ENCODE results near the gene MAP4K3. TPM values are rescaled to one million over a fixed set of nuclear protein-coding genes. Genes with fewer than 3 reads are reported as not detected.

The MAP4K3 gene
- total RNA-seq, 1 experiment from 2014 or later = 36.0 TPM

- DNase-seq (ENCODE audit: unreplicated experiment) = no peak
- Mint-ChIP-seq H3K36me3 (ENCODE audit: insufficient read depth, unreplicated experiment) (peaks cover 5% of the 10 kb centered on the region), H3K4me1 (ENCODE audit: insufficient read depth, unreplicated experiment) (peaks cover 45% of the 10 kb centered on the region), H3K27ac (ENCODE audit: low read depth, unreplicated experiment) (no peak overlapping the region), H3K4me3 (ENCODE audit: unreplicated experiment) (no peak overlapping the region), H3K27me3 (ENCODE audit: insufficient read depth, unreplicated experiment) (no peaks in the 10 kb centered on the region), H3K9me3 (ENCODE audit: unreplicated experiment) (no peaks in the 10 kb centered on the region)
- TF ChIP-seq, protein P1, sequence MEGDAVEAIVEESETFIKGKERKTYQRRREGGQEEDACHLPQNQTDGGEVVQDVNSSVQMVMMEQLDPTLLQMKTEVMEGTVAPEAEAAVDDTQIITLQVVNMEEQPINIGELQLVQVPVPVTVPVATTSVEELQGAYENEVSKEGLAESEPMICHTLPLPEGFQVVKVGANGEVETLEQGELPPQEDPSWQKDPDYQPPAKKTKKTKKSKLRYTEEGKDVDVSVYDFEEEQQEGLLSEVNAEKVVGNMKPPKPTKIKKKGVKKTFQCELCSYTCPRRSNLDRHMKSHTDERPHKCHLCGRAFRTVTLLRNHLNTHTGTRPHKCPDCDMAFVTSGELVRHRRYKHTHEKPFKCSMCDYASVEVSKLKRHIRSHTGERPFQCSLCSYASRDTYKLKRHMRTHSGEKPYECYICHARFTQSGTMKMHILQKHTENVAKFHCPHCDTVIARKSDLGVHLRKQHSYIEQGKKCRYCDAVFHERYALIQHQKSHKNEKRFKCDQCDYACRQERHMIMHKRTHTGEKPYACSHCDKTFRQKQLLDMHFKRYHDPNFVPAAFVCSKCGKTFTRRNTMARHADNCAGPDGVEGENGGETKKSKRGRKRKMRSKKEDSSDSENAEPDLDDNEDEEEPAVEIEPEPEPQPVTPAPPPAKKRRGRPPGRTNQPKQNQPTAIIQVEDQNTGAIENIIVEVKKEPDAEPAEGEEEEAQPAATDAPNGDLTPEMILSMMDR (IDR thresholded peaks at IDR 0.05; ENCODE audit: unreplicated experiment) = no peak
- no TSS peak for BruUV-seq (replicated peaks)
- POLR2A ChIA-PET = interaction anchor here (1.0 to 4.2 kb wide), 3 partner anchors 21 to 29 kb away, joined by 4 to 21 read pairs (median 21); partner anchors contain the start of gene MAP4K3
- intact Hi-C loops (cut with micrococcal nuclease) = no loop called here
- CTCF ChIA-PET = no interaction called here
These were observed 27.2 kb downstream of the MAP4K3 start for GRCh38 chr2:39409697-39410389.

DNA sequence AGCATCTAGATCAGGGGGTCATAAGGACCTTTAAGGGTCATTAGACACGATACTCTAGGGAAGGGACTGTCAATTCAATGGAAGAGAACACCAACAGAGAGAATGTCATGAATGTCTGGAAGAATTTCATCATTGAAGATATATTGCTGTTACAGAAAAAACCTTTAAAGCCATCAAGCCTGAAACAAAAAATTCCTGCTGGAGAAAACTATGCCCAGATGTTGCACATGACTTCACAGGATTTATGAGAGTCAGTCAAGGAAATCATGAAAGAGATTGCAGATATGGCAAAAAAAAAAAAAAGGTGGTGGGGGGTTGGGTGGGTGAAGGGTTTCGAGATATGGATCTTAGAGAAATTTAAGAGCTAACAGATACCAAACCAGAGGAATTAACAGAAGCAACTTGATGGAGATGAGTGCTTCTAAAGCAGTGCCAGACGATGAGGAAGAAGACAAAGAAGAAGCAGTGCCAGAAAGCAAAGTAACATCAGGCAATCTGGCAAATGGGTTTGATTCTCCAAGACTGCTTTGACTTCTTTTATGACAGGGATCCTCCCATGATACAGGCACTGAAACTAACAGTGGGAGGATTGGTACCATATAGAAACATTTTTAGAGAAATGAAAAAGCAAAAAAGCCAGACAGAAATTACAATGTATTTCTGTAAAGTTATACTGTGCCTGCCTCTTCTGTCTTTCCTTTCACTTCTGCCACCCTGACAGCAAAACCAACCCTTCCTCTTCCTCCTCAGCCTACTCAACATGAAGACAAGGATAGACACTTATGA lies 28.5 kb downstream of the MAP4K3 start:
- POLR2A ChIA-PET = interaction anchor here (0.7 to 4.2 kb wide), 5 partner anchors 22 to 103 kb away, joined by 3 to 21 read pairs (median 4); partner anchors contain the start of gene MAP4K3
- H3K36me3 Mint-ChIP-seq (ENCODE audit: insufficient read depth, unreplicated experiment) = peaks cover 5% of the 10 kb centered on the region
- intact Hi-C loops (cut with micrococcal nuclease) = no loop called here
- H3K27ac Mint-ChIP-seq (ENCODE audit: low read depth, unreplicated experiment) = peak overlapping the region; percentile 59
- no peaks in the 10 kb centered on the region for H3K9me3 Mint-ChIP-seq (ENCODE audit: unreplicated experiment)
- DNase-seq (ENCODE audit: unreplicated experiment) = no peak
- no peaks in the 10 kb centered on the region for H3K27me3 Mint-ChIP-seq (ENCODE audit: insufficient read depth, unreplicated experiment)
- CTCF ChIA-PET = no interaction called here
- H3K4me3 Mint-ChIP-seq (ENCODE audit: unreplicated experiment) = no peak overlapping the region
- no TSS peak for BruUV-seq (replicated peaks)
- H3K4me1 Mint-ChIP-seq (ENCODE audit: insufficient read depth, unreplicated experiment) = peaks cover 47% of the 10 kb centered on the region
- TF ChIP-seq, protein P1 (IDR thresholded peaks at IDR 0.05; ENCODE audit: unreplicated experiment) = no peak

- no TSS peak for BruUV-seq (replicated peaks)
- DNase-seq (ENCODE audit: unreplicated experiment) = no peak
- TF ChIP-seq, protein P1 (IDR thresholded peaks at IDR 0.05; ENCODE audit: unreplicated experiment) = no peak
- CTCF ChIA-PET = interaction anchor here (0.7 kb wide), 1 partner anchor 53 kb away, joined by 3 read pairs; no protein-coding TSS in a partner anchor
- Mint-ChIP-seq H3K4me1 (ENCODE audit: insufficient read depth, unreplicated experiment) (peaks cover 55% of the 10 kb centered on the region), H3K27me3 (ENCODE audit: insufficient read depth, unreplicated experiment) (no peaks in the 10 kb centered on the region), H3K9me3 (ENCODE audit: unreplicated experiment) (no peaks in the 10 kb centered on the region), H3K27ac (ENCODE audit: low read depth, unreplicated experiment) (no peak overlapping the region), H3K36me3 (ENCODE audit: insufficient read depth, unreplicated experiment) (peaks cover 5% of the 10 kb centered on the region), H3K4me3 (ENCODE audit: unreplicated experiment) (no peak overlapping the region)
- intact Hi-C loops (cut with micrococcal nuclease) = no loop called here
- POLR2A ChIA-PET = interaction anchor here (0.8 to 1.8 kb wide), 3 partner anchors 11 to 29 kb away, joined by 3 to 7 read pairs (median 4); partner anchors contain the start of gene MAP4K3
These were observed 29.4 kb downstream of the MAP4K3 start for GRCh38 chr2:39407516-39408296.

Measured in MCF 10A (cell line).